Metanephros (tissue), 2 donors: Measurements from ENCODE around the gene RNU5B-1. TPM values are rescaled to one million over a fixed set of nuclear protein-coding genes. Genes with fewer than 3 reads are reported as not detected.

Experiments
- small RNA-seq: library from RNA; depleted of rRNA; stranded (forward); fragments of <200 nt; gene quantifications from one replicate; pipeline ENCODE3, GENCODE V24; 2014; ENCODE audit warnings: low replicate concordance
- total RNA-seq: library from RNA; depleted of rRNA; stranded (reverse); fragments of >200 nt; gene quantifications from one replicate; pipeline ENCODE4 v1.2.3, GENCODE V29; 2014

Gene RNU5B-1
- not detected for total RNA-seq

DNA sequence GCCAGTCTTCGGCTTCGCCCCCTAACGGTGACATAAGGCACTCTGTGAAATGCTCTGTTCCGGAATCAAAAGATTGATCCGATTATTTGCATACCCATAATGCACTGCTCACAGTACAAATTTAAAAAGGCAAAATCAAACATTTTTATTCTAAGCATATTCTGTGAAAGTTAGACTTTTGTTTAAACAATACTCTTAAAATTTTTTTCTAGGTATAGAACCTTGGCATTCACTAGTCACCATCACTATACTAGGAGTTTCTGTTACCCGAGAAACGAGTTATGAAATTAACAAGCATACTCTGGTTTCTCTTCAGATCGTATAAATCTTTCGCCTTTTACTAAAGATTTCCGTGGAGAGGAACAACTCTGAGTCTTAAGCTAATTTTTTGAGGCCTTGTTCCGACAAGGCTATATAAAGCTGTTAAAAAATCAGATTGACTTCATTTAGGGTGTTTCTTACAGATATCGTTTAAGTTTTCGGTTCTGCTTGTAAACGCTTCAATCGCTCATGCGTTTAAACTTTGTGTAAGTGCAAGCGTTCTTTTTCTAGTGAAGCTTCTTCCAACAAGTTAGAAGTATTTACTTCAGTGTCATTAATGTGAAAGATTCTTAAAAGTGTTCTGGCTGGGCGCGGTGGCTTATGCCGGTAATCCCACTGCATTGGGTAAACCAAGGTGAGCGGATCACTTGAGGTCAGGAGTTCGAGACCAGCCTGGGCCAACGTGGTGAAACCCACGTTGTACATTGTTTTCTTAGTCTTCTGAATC is at the start of gene RNU5B-1:
Gene RNU5B-1, plus strand, starts transcription at position 297 of the 769 bp plus-strand sequence.

DNA sequence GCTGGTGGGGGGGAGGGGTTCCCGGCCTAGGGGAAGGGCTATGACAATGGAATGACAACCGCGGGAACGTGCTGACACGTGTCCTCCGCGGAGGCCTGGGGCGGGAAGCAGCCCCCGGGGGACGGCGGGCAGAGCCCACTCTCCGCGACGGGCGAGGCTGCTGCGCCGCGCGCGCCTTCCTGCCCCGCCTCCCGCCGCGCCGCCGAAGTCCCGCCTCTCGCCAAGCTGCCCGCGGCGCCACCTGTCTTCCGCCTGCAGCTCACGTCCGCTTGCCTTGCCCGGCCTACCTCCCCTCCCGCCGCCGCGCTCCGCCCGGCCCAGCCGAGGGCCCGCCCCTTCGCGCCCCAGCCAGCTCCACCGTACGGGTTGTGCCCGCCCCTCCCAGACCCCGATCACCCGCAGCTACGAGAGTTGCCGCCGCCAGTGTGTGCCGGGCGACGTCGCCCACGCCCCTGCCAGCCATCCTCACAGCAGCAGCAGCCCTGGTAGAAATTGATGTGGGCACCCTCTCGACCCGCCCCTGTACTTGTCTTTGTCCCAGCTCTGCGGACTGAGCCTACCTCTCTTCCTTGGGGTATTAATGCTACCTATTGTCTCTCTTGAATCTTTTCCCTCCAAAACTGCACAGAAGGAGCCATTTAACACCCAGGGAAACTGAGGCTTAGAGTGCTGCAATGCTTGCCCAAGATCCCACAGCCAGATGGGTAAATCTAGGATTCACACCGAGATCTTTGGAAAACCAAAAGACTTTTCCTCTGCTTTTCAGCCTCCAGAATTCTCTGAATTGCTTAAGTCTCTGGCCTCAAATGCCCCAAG is 17.6 kb upstream of the RNU5B-1 start, which contains the start of gene PARP16:
Gene PARP16, minus strand, starts transcription at position 180 of the 816 bp plus-strand sequence. CDS start 457 bp downstream, outside the sequence.

Small RNA genes within 50 kb of the gene (small RNA-seq; reads per million reads assigned to genes)
- gene RNU5A-1 (395,319 reads per million, percentile 100 among the genes with 10 or more reads in this experiment), gene RNU5B-1 (78,918 reads per million, percentile 100 among the genes with 10 or more reads in this experiment), gene SNORA24B (0.19 reads per million)

Other genes starting within 250 kb of the RNU5B-1 start
- 12.6 TPM for gene RASL12, start 236.7 kb upstream of the RNU5B-1 start, total RNA-seq
- gene KBTBD13, start 227.9 kb upstream of the RNU5B-1 start, total RNA-seq, result 1.2 TPM
- gene UBAP1L, start 189.5 kb upstream of the RNU5B-1 start, total RNA-seq, result 5.6 TPM
- 19.2 TPM for gene PDCD7, start 170.9 kb upstream of the RNU5B-1 start, total RNA-seq
- 48.5 TPM for gene CLPX, start 119.3 kb upstream of the RNU5B-1 start, total RNA-seq
- 9.8 TPM for gene CILP, start 93.2 kb upstream of the RNU5B-1 start, total RNA-seq
- 8.8 TPM for gene PARP16, start 17.8 kb upstream of the RNU5B-1 start, total RNA-seq
- gene RNU5A-1, start 8.6 kb upstream of the RNU5B-1 start, total RNA-seq, result not detected
- 4.1 TPM for gene IGDCC3, start 73.3 kb downstream of the RNU5B-1 start, total RNA-seq
- 20.4 TPM for gene IGDCC4, start 118.3 kb downstream of the RNU5B-1 start, total RNA-seq
- 58.0 TPM for gene DPP8, start 213.0 kb downstream of the RNU5B-1 start, total RNA-seq
- 108 TPM for gene HACD3, start 225.8 kb downstream of the RNU5B-1 start, total RNA-seq